Kidney (tissue), 14 donors: ENCODE data around the gene CAMTA1. TPM values are rescaled to one million over a fixed set of nuclear protein-coding genes. Genes with fewer than 3 reads are reported as not detected.

ENCODE experiments used
- DNase-seq, 5 donors: peaks; one replicate each; pipeline ENCODE4 v3.0.0-alpha.2; 2013 to 2020
- FAIRE-seq: peaks from 2 replicates; lab custom pipeline; 2012; peaks lifted over from hg19 to GRCh38; lab: Jason Lieb, UNC
- H3K27ac ChIP-seq, 2 donors: one replicate each; pipeline ENCODE4 v1.7.0; 2013; ENCODE audit warnings: low read depth in 2 of 2, low read length in 2 of 2, inconsistent platforms in 1 of 2
- H3K27me3 ChIP-seq: one replicate; pipeline ENCODE4 v1.7.1; 2013; ENCODE audit warnings: low read length, inconsistent platforms; ENCODE audit not compliant: control insufficient read depth, insufficient read depth
- H3K36me3 ChIP-seq, 3 donors: one replicate each; pipeline versions ENCODE4 v1.7.0 to v1.7.1; 2013; ENCODE audit warnings: low read length in 3 of 3, control low read depth in 1 of 3, inconsistent platforms in 1 of 3; ENCODE audit not compliant: insufficient read depth in 3 of 3, control insufficient read depth in 2 of 3
- H3K4me1 ChIP-seq, 3 donors: one replicate each; pipeline versions ENCODE4 v1.7.0 to v1.7.1; 2013; ENCODE audit warnings: low read length in 3 of 3, inconsistent platforms in 1 of 3, low read depth in 1 of 3; ENCODE audit not compliant: control insufficient read depth in 2 of 3, insufficient read depth in 2 of 3
- H3K4me3 ChIP-seq, 3 donors: one replicate each; pipeline versions ENCODE4 v1.7.0 to v1.8.1; 2013; ENCODE audit warnings: low read length in 3 of 3, control low read depth in 1 of 3, inconsistent platforms in 1 of 3
- H3K9ac ChIP-seq, 3 donors: one replicate each; pipeline versions ENCODE4 v1.7.0 to v1.7.1; 2013; ENCODE audit warnings: low read length in 3 of 3, control low read depth in 1 of 3, inconsistent platforms in 1 of 3
- H3K9me3 ChIP-seq, 3 donors: one replicate each; pipeline versions ENCODE4 v1.7.0 to v1.7.1; 2013; ENCODE audit warnings: low read length in 3 of 3, control low read depth in 1 of 3, inconsistent platforms in 1 of 3; ENCODE audit not compliant: control insufficient read depth in 2 of 3, insufficient read depth in 1 of 3
- CTCF ChIP-seq: IDR thresholded peaks from 3 replicates; pipeline ENCODE4 v1.5.1; 2012; ENCODE audit warnings: mild to moderate bottlenecking, moderate library complexity, borderline replicate concordance; ENCODE audit not compliant: insufficient read depth; ENCODE audit errors: extremely low read depth
- intact Hi-C: fragments of 100-400 bp; cut with DNase I; formaldehyde crosslinking; loops from one replicate; pipeline ENCODE4 v1.11.1; 2022
- polyA plus RNA-seq: library from polyadenylated mRNA; stranded (reverse); fragments of 350-450 nt; fragmentation: Illumina TruSeq; extraction: RNeasy Lipid Tissue Mini Kit (QIAGEN cat#74804); gene quantifications from one replicate; pipeline ENCODE4 v1.2.3, GENCODE V29; 2014; ENCODE audit warnings: low read depth, low replicate concordance; ENCODE audit not compliant: insufficient read depth
- total RNA-seq: library from RNA; stranded (reverse); fragmentation: NEBNext Ultra II Directional; extraction: Animal tissue kit (Norgen Biotek cat#: 25700); gene quantifications from one replicate; pipeline ENCODE4 v1.2.1, GENCODE V29; 2021
- donor health status: control.
- donor health status: control.
- donor health status: control.
- donor health status: control.
- donor health status: control.
- donor health status: DM: yes; HTN: yes; CAD: no.
- donor health status: Normal renal cell carcinoma (clear cell type).

CAMTA1 gene
- total and polyA plus RNA-seq, 2 donors from 2014 or later, result 79.0 to 170 TPM

- Histone ChIP-seq H3K4me1 (no peaks in the 10 kb centered on the region), H3K9ac (no peak overlapping the region), H3K4me3 (no peak overlapping the region), H3K9me3 (no peaks in the 10 kb centered on the region), H3K27ac (no peak overlapping the region), H3K27me3 (no peaks in the 10 kb centered on the region), H3K36me3 (peaks cover 0 to under 1% (median 0%) of the 10 kb centered on the region in 3 donors)
- intact Hi-C loops, result no loop called here
- no peak for TF ChIP-seq CTCF
- no peak for FAIRE-seq
- no peak for DNase-seq
These were observed 947.1 kb downstream of the CAMTA1 start for GRCh38 chr1:7732331-7732730.

- H3K9me3 ChIP-seq, result no peaks in the 10 kb centered on the region
These were observed 948.0 kb downstream of the CAMTA1 start for GRCh38 chr1:7733276-7733675.

GRCh38 chr1:7738044-7738443 is 952.8 kb downstream of the CAMTA1 start:
- FAIRE-seq (no peak), DNase-seq (no peak)
- Histone ChIP-seq H3K27ac (no peak overlapping the region), H3K36me3 (peaks cover 0 to 10% (median 0%) of the 10 kb centered on the region in 3 donors), H3K9me3 (no peaks in the 10 kb centered on the region), H3K4me3 (no peak overlapping the region), H3K27me3 (no peaks in the 10 kb centered on the region), H3K9ac (no peak overlapping the region), H3K4me1 (no peaks in the 10 kb centered on the region)
- TF ChIP-seq CTCF, result no peak
- intact Hi-C loops, result no loop called here

More at GRCh38 chr1:7733276-7733675, 948.0 kb downstream of the CAMTA1 start:
- Histone ChIP-seq H3K4me3 (no peak overlapping the region), H3K4me1 (no peaks in the 10 kb centered on the region), H3K9ac (no peak overlapping the region), H3K36me3 (peaks cover 0 to 8% (median 0%) of the 10 kb centered on the region in 3 donors), H3K27me3 (no peaks in the 10 kb centered on the region), H3K27ac (no peak overlapping the region)
- no peak for DNase-seq
- no peak for TF ChIP-seq CTCF
- no peak for FAIRE-seq
- intact Hi-C loops, result no loop called here

GRCh38 chr1:7743346-7743745 is 958.1 kb downstream of the CAMTA1 start:
- intact Hi-C loops, result no loop called here
- DNase-seq (no peak), FAIRE-seq (no peak)
- H3K27ac ChIP-seq, result no peak overlapping the region
- no peaks in the 10 kb centered on the region for H3K4me1 ChIP-seq
- H3K36me3 ChIP-seq, result peaks cover 0 to 1% (median 0%) of the 10 kb centered on the region in 3 donors
- no peaks in the 10 kb centered on the region for H3K27me3 ChIP-seq
- no peak overlapping the region for H3K4me3 ChIP-seq
- TF ChIP-seq CTCF, result no peak
- H3K9ac ChIP-seq, result no peak overlapping the region
- H3K9me3 ChIP-seq, result no peaks in the 10 kb centered on the region
